AG04449 (cell line): ENCODE results near the gene ATP2C2.

Source experiments
- CTCF ChIA-PET: fragments of 350-600 bp; formaldehyde crosslinking; extraction: SDS; loops from one replicate; lab custom pipeline; 2021; ENCODE audit warnings: antibody characterized with exemption; lab: Yijun Ruan, JAX
- POLR2A ChIA-PET: fragments of 400-600, 350-600 bp; formaldehyde crosslinking; extraction: SDS; loops from one replicate; lab custom pipeline; 2020; ENCODE audit warnings: antibody characterized with exemption, inconsistent platforms; lab: Yijun Ruan, JAX
- DNase-seq: peaks from one replicate; pipeline ENCODE4 v3.0.0-alpha.2; 2010; ENCODE audit warnings: low read depth, low spot score
- H3K4me3 ChIP-seq: 2 replicates; pipeline ENCODE4 v1.5.1; 2011; ENCODE audit warnings: low read depth, mild to moderate bottlenecking, control low read depth, low read length
- TF ChIP-seq, protein P1 (sequence below): IDR thresholded peaks from one replicate; pipeline ENCODE4 v1.5.1; 2011; ENCODE audit warnings: mild to moderate bottlenecking, moderate library complexity, low read length, control low read depth, inconsistent platforms; ENCODE audit not compliant: insufficient read depth; ENCODE audit errors: missing control alignments

The ATP2C2 gene

DNA sequence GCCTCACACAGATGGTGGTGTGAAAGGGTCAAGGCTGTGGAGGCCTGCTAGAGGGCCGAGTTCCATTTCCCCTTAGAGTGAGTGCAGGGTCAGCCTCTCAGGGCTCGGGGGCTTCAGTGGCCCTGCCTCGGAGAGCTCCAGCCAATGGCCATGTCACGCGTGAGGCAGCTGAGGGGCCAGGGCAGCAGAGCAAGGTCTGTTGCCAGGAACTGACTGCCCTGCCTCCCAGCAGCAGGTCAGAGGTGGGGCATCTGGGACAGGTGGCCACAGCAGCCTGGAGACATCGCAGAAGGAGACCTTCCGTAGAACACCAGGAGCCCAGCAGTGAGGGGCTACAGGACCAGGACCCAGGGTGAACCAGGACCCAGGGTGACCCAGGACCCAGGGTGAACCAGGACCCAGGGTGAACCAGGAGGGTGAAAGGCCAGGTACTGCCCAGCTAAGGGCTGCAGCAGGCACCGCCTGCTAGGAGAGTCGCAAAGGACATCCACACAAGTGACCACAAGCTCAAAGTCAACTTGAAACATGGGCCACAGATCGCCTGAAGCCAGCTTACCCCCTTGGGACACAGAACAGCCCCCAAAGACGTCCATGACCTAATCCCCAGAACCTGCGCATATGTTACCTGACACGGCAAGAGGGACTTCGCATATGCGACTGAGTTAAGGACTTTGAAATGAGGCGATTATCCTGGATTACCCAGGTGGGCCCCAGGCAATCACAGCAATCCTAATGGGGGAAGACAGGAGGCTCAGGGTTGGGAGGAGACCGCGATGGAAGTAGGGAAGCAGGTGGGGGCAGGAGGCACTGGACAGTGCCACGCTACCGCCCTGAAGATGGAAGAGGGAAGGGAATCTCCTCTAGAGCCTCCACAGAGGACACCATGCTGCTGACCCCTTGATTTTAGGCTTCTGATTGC lies 141.0 kb downstream of the ATP2C2 start:
- H3K4me3 ChIP-seq = no peak overlapping the region
- DNase-seq = no peak
- ChIA-PET POLR2A (no interaction called here), CTCF (interaction anchor here (1.2 to 12.3 kb wide), 5 partner anchors 10 to 217 kb away, joined by 3 to 446 read pairs (median 18); partner anchors contain the start of gene COTL1)
- TF ChIP-seq, protein P1, sequence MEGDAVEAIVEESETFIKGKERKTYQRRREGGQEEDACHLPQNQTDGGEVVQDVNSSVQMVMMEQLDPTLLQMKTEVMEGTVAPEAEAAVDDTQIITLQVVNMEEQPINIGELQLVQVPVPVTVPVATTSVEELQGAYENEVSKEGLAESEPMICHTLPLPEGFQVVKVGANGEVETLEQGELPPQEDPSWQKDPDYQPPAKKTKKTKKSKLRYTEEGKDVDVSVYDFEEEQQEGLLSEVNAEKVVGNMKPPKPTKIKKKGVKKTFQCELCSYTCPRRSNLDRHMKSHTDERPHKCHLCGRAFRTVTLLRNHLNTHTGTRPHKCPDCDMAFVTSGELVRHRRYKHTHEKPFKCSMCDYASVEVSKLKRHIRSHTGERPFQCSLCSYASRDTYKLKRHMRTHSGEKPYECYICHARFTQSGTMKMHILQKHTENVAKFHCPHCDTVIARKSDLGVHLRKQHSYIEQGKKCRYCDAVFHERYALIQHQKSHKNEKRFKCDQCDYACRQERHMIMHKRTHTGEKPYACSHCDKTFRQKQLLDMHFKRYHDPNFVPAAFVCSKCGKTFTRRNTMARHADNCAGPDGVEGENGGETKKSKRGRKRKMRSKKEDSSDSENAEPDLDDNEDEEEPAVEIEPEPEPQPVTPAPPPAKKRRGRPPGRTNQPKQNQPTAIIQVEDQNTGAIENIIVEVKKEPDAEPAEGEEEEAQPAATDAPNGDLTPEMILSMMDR = no peak

DNA sequence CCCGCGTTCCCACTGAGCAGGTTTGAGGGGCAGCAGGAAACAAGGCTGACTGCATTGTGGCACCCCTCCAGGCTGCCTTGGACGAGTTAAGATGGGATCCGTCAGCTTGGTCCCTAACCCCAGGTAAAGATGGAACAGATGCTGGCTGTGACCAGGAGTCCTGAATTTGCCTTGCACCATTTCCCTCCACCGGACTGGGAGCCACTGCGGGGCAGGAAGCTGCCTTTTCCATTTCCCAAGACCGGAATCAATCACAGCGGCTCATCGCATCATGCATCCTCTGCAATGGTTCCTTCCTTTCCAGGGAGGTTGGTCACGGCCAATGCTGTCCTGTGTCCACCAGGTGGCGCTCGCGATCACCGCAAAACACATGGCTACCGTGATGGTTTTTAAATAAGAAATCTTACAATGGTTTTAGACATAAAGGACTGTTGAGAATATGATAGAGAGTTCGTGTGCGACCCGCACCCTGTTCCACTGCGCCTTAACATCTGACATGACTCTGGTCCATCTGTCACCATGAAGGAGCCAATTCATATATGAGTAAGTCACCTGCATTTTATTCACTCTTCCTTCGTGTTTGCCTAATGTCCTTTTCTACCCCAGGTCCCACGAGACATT lies 143.0 kb downstream of the ATP2C2 start:
- peak; percentile 36 for DNase-seq
- no peak overlapping the region for H3K4me3 ChIP-seq
- CTCF ChIA-PET = interaction anchor here (0.7 to 12.3 kb wide), 43 partner anchors 9 to 460 kb away, joined by 3 to 446 read pairs (median 5); partner anchors contain the start of genes COTL1 and KLHL36
- POLR2A ChIA-PET = interaction anchor here (0.6 to 0.8 kb wide), 2 partner anchors 34 to 107 kb away, joined by 3 read pairs; partner anchors contain the start of gene COTL1
- TF ChIP-seq, protein P1 = peak; percentile 85

DNA sequence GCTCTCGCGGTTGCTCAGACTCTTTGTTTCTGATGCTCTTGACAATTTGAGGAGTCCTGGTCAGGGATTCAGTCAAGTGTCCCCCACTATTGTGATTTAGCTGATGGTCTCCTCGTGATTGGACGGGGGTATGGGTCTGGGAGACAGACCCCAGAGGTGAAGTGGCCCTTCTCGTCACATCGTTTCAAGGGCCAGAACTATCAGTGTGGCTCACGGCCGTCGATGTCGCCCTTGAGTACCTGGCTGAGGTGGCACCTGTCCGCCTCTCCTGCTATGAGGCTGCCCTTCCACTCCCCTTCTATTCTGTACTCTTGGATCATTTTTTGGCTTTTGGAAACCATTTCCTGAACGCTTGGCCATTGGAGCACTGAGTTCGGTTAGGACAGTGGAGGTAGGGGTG lies 143.5 kb downstream of the ATP2C2 start:
- H3K4me3 ChIP-seq = no peak overlapping the region
- DNase-seq = no peak
- ChIA-PET POLR2A (no interaction called here), CTCF (interaction anchor here (1.0 to 12.3 kb wide), 22 partner anchors 9 to 460 kb away, joined by 3 to 446 read pairs (median 6); partner anchors contain the start of genes COTL1 and KLHL36)
- TF ChIP-seq, protein P1 = no peak

DNA sequence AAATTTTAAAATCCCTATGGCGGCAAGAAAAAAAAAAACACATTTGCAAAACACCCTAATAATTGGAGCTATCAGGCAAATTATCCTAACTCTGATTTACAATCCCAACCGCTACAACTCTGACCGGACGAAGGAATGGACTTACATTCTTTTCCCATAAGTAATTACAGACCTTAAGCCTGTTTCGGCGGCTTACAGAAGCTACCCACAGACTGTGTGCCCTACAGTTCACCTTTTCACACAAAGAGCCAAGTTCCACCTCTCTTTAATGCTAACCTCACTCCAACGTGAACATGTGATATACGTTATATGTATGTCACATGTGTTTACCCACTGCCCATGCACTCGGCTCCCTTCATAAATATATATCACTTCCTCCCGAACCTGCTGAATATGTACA lies 144.8 kb downstream of the ATP2C2 start:
- H3K4me3 ChIP-seq = no peak overlapping the region
- ChIA-PET CTCF (interaction anchor here (1.0 to 12.3 kb wide), 10 partner anchors 8 to 226 kb away, joined by 3 to 446 read pairs (median 8); partner anchors contain the start of genes COTL1, KLHL36 and MEAK7), POLR2A (interaction anchor here (1.4 to 2.7 kb wide), 2 partner anchors 19 to 105 kb away, joined by 6 to 17 read pairs; partner anchors contain the start of gene COTL1)
- peak; percentile 67 for DNase-seq
- TF ChIP-seq, protein P1 = no peak

DNA sequence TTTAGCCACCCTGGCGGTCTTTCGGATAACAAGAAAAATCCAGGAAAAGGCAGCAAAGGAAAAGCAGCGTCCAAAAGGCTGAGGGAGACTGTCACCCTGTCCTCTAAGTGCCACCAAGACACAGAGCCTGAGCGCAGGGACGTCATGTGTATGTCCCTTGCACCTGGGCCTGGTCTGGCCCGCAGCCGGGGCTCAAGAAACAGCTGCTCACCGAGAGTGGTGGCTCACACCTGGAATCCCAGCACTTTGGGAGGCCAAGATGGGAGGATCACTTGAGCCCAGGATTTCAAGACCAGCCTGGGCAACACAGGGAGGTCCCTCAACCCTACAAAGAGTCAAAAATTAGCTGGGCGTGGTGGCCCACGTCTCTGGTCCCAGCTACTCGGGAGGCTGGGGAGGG lies 145.3 kb downstream of the ATP2C2 start:
- no peak overlapping the region for H3K4me3 ChIP-seq
- TF ChIP-seq, protein P1 = no peak
- ChIA-PET POLR2A (interaction anchor here (1.4 to 2.7 kb wide), 2 partner anchors 18 to 105 kb away, joined by 6 to 17 read pairs; partner anchors contain the start of gene COTL1), CTCF (interaction anchor here (1.0 to 12.3 kb wide), 8 partner anchors 8 to 225 kb away, joined by 3 to 446 read pairs (median 8); partner anchors contain the start of genes COTL1 and MEAK7)
- DNase-seq = no peak
